Astrocyte (in vitro differentiated cells and primary cell): ENCODE results near the gene GID4.

Experiments
- CTCF ChIP-seq: IDR thresholded peaks from 2 replicates; pipeline ENCODE4 v1.5.1; 2011; ENCODE audit warnings: low read depth, mild to moderate bottlenecking, inconsistent platforms, low read length, moderate library complexity; ENCODE audit not compliant: insufficient read depth
- EZH2 ChIP-seq: IDR thresholded peaks from 2 replicates; pipeline ENCODE4 v1.6.1; 2012; ENCODE audit warnings: mild to moderate bottlenecking, low read length, inconsistent platforms; ENCODE audit not compliant: insufficient read depth

GRCh38 chr17:18014006-18014405, 25.2 kb upstream of the GID4 start:
- no peak for TF ChIP-seq CTCF
- TF ChIP-seq EZH2, result no peak
